ENCODE results near the gene KIAA1549. TPM values are rescaled to one million over a fixed set of nuclear protein-coding genes. Genes with fewer than 3 reads are reported as not detected.
A peak's percentile ranks its signal among the peaks of the same experiment; 100 is the strongest.

Gene KIAA1549
- total RNA-seq, 4 donors from 2014 or later = 0.27 to 2.8 (median 0.78) TPM

DNA sequence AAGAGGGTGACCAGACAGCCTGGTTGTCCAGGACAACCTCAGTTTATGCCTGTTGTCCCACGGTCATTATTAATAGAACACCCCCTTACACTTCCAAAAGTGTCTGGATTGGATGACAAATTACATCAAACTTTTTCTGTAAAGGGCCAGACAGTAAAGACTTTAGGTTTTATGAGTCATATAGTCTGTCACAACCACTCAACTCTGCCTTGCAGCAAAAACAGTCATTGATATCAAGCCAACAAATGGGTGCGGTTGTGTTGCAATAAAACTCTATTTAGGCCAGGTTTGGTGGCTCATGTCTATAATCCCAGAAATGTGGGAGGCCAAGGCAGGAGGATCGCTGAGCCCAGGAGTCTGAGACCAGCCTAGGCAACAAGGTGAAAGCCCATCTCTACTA is 116.5 kb downstream of the KIAA1549 start:
- no peak for TF ChIP-seq POLR2A (IDR thresholded peaks at IDR 0.05)
- TF ChIP-seq, protein P1, sequence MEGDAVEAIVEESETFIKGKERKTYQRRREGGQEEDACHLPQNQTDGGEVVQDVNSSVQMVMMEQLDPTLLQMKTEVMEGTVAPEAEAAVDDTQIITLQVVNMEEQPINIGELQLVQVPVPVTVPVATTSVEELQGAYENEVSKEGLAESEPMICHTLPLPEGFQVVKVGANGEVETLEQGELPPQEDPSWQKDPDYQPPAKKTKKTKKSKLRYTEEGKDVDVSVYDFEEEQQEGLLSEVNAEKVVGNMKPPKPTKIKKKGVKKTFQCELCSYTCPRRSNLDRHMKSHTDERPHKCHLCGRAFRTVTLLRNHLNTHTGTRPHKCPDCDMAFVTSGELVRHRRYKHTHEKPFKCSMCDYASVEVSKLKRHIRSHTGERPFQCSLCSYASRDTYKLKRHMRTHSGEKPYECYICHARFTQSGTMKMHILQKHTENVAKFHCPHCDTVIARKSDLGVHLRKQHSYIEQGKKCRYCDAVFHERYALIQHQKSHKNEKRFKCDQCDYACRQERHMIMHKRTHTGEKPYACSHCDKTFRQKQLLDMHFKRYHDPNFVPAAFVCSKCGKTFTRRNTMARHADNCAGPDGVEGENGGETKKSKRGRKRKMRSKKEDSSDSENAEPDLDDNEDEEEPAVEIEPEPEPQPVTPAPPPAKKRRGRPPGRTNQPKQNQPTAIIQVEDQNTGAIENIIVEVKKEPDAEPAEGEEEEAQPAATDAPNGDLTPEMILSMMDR (IDR thresholded peaks at IDR 0.05) = no peak
- no peak overlapping the region for H3K4me3 ChIP-seq (ENCODE audit: low read depth, poor library complexity, severe bottlenecking)
- WGBS, 2 donors = 51 to 61% methylated on average over 3 of the region's 3 CpGs
- intact Hi-C loops (cut with DNase I; ENCODE audit: low total_unique reads) = no loop called here
- DNase-seq (ENCODE audit: low spot score in 2 of 2) = peak in 1 of 2 donors; percentile 52

GRCh38 chr7:138863931-138864330 is 117.3 kb downstream of the KIAA1549 start:
- no peak for DNase-seq (ENCODE audit: low spot score in 2 of 2)
- TF ChIP-seq, protein P1 (IDR thresholded peaks at IDR 0.05) = no peak
- TF ChIP-seq POLR2A (IDR thresholded peaks at IDR 0.05) = no peak
- 92 to 95% methylated on average over 9 of the region's 9 CpGs for WGBS, 2 donors
- H3K4me3 ChIP-seq (ENCODE audit: low read depth, poor library complexity, severe bottlenecking) = no peak overlapping the region
- intact Hi-C loops (cut with DNase I; ENCODE audit: low total_unique reads) = no loop called here

- TF ChIP-seq, protein P1 (IDR thresholded peaks at IDR 0.05) = no peak
- TF ChIP-seq POLR2A (IDR thresholded peaks at IDR 0.05) = no peak
- no peak overlapping the region for H3K4me3 ChIP-seq (ENCODE audit: low read depth, poor library complexity, severe bottlenecking)
- no peak for DNase-seq (ENCODE audit: low spot score in 2 of 2)
- intact Hi-C loops (cut with DNase I; ENCODE audit: low total_unique reads) = no loop called here
- WGBS, 2 donors = 95 to 97% methylated on average over 16 of the region's 16 CpGs
Measured at GRCh38 chr7:138861051-138861450, 120.1 kb downstream of the KIAA1549 start.

GRCh38 chr7:138857728-138858127 is 123.5 kb downstream of the KIAA1549 start:
- DNase-seq (ENCODE audit: low spot score in 2 of 2) = no peak
- H3K4me3 ChIP-seq (ENCODE audit: low read depth, poor library complexity, severe bottlenecking) = no peak overlapping the region
- no peak for TF ChIP-seq POLR2A (IDR thresholded peaks at IDR 0.05)
- intact Hi-C loops (cut with DNase I; ENCODE audit: low total_unique reads) = no loop called here

- intact Hi-C loops (cut with DNase I; ENCODE audit: low total_unique reads) = no loop called here
- H3K4me3 ChIP-seq (ENCODE audit: low read depth, poor library complexity, severe bottlenecking) = no peak overlapping the region
- no peak for DNase-seq (ENCODE audit: low spot score in 2 of 2)
- no peak for TF ChIP-seq POLR2A (IDR thresholded peaks at IDR 0.05)
- TF ChIP-seq, protein P1 (IDR thresholded peaks at IDR 0.05) = no peak
- 85 to 86% methylated on average over 5 of the region's 5 CpGs for WGBS, 2 donors
Measured at GRCh38 chr7:138854115-138854645, 127.0 kb downstream of the KIAA1549 start.

DNA sequence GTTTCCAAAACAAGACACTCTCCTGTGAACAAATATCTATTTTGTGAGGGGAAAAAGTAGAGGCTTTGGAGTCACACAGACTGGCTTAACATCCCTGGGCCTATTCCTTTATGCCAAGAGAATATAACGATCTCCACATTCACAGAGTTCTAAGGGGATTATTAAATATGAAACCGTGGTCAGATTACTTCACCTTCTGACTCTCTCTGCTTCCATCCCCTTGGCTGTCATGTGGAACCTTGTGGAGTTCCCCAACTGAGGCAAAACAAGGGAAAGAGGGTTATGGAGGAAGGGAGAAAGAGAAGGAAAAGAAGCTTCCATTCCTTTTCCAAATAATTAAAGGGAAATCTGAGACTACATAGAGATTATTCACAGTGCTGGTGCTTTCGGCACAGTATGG is 127.7 kb downstream of the KIAA1549 start:
- DNase-seq (ENCODE audit: low spot score in 2 of 2) = no peak
- TF ChIP-seq, protein P1 (IDR thresholded peaks at IDR 0.05) = no peak
- TF ChIP-seq POLR2A (IDR thresholded peaks at IDR 0.05) = no peak
- intact Hi-C loops (cut with DNase I; ENCODE audit: low total_unique reads) = no loop called here
- H3K4me3 ChIP-seq (ENCODE audit: low read depth, poor library complexity, severe bottlenecking) = no peak overlapping the region
- 76 to 80% methylated on average over 3 of the region's 3 CpGs for WGBS, 2 donors

Measured in lower leg skin (tissue), 4 donors.